GM19239 (cell line): ENCODE data around the gene TMPRSS9.
"Not testable (repeated sequence)": the region's sequence is repeated elsewhere in the genome, so short reads cannot be mapped to it uniquely, and the experiment has no call there.

Source experiments
- DNase-seq: peaks from one replicate; pipeline ENCODE4 v3.0.0; 2011; ENCODE audit warnings: low spot score; ENCODE audit not compliant: insufficient read length
- FAIRE-seq: peaks from 2 replicates; lab custom pipeline; 2011; peaks lifted over from hg19 to GRCh38; lab: Jason Lieb, UNC

Gene TMPRSS9

DNA sequence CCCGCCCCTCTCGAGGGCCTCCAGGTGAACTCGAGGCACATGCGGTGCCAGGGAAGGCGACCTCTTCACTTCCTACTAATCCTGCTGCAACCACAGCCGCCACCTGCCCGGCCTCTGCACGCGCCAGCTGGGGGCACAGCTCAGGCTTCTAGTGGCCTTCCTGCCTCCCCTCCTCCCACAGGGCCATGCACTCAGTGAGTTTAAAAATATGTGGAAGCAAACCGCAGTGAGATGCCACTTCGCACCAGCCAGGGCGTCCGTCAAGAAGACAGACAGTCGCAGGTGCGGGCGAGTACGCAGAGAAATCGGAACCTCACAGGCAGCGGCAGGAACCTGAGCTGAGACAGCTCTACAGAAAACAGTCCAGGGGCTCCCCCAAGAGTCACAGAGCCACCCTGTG lies 86.3 kb downstream of the TMPRSS9 start:
- DNase-seq (peak; percentile 65), FAIRE-seq (peak; percentile 45)

DNA sequence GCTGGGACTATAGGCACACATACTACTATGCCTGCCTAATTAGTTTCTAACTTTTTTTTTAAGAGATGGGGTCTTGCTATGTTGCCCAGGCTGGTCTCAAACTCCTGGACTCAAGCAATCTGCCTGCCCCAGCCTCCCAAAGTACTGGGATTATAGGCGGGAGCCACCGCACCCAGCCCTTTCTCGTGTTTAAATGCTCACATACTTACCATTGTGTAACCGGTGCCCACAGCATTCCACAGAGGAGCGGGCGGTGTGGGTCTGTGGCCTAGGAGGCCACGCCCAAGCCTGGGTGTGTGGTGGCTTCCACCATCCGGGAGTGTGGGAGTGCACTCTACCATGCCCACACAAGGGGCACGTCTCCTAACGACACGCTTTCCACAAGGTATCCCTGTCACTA lies 89.0 kb downstream of the TMPRSS9 start:
- DNase-seq (no peak), FAIRE-seq (no peak)

- FAIRE-seq (no peak), DNase-seq (no peak)
Measured at GRCh38 chr19:2451138-2451537, 91.1 kb downstream of the TMPRSS9 start.

DNA sequence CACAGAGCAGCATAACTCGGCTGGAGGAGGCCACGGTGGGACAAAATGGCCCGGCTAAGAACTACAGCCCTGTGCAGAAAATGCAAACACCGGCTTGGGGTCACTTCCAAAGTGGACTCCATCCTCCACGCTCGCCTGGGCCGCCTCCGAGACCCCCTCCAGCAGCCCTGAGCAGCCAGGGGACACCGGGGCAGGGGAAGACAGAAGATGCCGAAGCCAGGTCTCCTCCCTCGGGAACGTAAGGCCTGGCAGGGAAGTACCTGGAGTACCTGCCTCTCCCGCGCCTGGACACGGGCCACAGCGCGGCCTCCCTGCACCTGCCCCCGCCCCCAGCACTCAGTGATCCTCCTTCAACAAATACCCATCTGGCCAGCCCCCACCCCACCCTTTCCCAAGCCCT lies 91.7 kb downstream of the TMPRSS9 start:
- no peak for FAIRE-seq
- no peak for DNase-seq

DNA sequence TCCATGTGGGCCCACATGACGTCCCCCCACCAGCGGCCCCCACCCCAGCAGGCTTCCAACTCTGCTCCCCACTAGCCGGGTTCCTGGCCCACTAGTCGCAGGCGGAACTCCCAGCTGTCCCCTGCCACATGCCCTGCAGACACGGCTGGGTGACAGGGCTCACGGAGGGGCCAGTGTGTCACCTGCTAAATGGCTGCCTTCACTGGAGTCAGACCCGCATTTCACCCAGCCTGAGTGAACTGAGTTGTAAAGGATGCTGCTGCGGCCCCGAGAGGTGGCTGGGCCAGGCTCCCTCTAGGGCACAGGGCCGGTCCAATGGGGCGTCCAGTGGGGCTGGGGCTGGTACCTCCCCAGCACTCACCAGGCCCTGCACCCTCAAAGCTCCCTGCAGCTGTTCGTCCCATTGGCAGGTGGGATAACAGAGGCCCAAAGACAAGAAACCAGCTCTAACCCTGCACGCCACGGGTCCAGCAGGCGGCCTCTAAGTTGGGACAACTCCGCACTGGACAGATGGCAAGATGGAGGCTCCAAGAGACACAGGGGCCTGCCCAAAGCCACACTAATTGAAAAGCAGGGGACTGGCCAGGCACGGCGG lies 93.5 kb downstream of the TMPRSS9 start:
- FAIRE-seq (no peak), DNase-seq (no peak)

GRCh38 chr19:2454199-2454961 lies 94.3 kb downstream of the TMPRSS9 start:
- DNase-seq (no peak), FAIRE-seq (no peak)

- DNase-seq (no peak), FAIRE-seq (no peak)
Measured at GRCh38 chr19:2454962-2455850, 95.1 kb downstream of the TMPRSS9 start.

DNA sequence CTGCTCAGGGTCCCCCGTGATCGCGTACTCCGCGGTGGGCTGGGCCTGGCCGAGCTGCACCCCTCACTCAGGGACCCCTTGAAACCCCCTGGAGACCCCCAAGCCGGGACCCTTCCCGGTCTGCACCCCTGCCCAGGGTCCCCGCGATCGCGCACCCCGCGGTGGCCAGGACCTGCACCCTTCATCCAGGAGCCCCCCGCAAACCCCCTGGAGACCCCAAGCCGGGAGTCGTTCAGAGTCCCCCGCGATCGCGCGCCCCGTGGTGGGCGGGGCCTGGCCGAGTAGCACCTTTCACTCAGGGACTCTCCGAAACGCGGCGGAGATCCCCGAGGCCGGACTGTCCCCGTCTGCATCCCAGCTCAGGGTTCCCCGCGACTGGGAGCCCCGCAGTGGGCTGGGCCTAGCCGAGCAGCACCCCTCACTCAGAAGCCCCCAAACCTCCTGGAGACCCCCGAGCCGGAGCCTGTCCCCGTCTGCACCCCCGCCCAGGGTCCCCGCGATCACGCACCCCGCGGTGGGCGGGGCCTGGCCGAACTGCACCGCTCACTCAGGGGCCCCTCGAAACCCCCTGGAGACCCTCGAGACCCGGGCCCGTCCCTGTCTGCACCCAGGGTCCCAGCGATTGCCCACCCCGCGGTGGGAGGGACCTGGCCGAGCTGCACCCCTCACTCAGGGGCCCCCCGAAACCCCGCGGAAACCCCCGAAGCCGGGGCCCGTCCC lies 95.9 kb downstream of the TMPRSS9 start:
- peak; percentile 67 for FAIRE-seq
- DNase-seq = peak; percentile 89

DNA sequence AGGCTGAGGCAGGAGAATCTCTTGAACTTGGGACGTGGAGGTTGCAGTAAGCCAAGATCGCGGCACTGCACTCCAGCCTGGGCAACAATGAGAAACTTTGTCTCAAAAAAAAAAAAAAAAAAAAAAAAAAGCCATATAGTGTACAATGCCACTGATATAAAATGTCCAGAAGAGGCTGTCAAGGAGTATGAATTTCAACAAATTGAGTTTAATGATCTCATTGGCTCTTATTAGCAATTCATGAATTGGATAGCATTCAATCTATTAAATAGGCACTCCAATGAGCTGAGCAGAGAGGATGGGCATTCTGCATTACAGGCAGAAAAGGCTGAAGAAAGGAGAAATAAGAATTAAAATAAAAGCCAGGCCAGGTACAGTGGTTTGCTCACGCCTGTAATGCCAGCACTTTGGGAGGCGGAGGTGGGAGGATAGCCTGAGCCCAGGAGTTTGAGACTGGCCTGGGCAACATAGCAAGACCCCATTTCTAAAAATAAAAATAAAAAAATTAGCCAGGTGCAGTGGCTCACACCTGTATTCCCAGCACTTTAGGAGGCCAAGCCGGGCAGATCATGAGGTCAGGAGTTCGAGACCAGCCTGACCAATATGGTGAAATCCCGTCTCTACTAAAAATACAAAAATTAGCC lies 97.5 kb downstream of the TMPRSS9 start:
- DNase-seq (no peak), FAIRE-seq (no peak)

- no peak for FAIRE-seq
- no peak for DNase-seq
Measured at GRCh38 chr19:2458054-2458453, 98.0 kb downstream of the TMPRSS9 start.

DNA sequence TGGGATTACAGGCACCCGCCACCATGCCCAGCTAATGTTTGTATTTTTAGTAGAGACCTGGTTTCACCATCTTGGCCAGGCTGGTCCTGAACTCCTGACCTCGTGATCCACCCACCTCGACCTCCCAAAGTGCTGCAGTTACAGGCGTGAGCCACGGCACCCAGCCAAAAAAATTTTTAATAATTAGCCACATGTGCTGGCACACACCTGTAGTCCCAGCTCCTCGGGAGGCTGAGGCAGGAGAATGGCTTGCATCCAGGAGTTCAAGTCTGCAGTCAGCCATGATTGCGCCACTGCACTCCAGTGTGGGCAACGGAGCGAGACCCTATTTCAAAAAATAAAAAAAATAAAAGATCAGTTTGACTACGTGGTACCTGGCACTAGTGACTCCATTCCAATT lies 98.7 kb downstream of the TMPRSS9 start:
- not testable (repeated sequence) for FAIRE-seq, DNase-seq

DNA sequence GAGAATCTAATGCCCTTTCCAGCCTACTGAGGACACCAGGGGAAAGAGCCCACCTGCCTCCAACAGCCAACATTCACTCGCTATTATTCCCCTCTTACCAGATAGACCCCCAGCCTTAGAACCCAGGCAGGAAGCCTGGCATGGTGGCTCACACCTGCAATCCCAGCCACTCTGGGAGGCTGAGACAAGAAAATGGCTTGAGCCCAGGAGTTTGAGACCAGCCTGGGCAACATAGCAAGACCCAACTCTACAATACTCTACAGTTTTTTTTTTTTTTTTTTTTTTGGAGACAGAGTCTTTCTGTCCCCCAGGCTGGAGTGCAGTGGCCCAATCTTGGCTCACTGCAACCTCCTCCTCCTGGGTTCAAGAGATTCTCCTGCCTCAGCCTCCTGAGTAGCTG lies 100.2 kb downstream of the TMPRSS9 start:
- DNase-seq (no peak), FAIRE-seq (no peak)

GRCh38 chr19:2461751-2462634 lies 101.9 kb downstream of the TMPRSS9 start:
- DNase-seq = peak; percentile 90
- FAIRE-seq = peak; percentile 93

DNA sequence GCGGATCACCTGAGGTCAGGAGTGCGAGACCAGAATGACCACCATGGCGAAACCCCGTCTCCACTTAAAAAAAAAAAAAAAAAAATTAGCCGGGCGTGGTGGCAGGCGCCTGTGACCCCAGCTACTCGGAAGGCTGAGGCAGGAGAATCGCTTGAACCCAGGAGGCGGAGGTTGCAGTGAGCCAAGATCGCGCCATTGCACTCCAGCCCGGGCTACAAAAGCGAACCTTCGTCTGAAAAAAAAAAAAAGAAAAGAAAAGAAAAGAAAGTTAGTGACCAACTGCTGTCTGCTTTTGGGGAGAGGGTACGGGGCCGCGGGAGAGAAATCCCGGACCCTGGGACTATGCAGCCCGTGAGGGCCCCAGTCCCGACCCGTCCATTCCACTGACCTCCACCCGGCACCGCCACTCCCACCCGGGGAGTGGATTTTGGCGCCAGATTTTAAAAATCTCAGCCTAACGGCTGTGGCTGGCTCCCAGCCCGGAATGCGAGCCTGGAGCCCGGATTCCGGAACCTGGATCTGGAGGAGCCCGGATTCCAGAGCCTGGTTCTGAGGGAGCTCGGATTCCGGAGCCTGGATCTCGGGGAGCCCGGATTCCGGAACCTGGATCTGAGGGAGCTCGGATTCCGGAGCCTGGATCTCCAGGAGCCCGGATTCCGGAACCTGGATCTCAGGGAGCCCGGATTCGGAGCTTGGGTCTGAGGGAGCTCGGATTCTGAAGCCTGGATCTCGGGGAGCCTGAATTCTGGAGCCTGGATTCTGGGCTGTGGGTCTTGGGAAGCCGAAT lies 102.8 kb downstream of the TMPRSS9 start:
- no peak for DNase-seq
- FAIRE-seq = no peak

- DNase-seq, FAIRE-seq: not testable (repeated sequence)
Measured at GRCh38 chr19:2463694-2464093, 103.6 kb downstream of the TMPRSS9 start.

DNA sequence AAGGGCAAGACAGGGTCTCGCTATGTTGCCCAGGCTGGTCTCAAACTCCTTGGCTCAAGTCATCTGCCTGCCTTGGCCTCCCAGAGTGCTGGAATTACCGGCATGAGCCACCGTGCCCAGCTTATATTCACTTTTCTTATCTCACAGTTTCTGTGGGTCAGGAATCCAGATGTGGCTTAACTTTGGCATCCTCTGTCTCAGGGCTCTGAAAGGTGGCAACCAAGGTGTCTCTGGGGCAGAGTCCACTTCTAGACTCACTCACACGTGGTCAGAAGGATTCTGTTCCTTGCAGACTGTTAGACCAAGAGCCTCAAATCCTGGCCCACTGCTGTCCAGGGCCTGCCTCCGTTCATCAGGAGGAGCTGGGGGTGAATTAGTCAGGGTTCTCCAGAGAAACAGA lies 104.3 kb downstream of the TMPRSS9 start:
- DNase-seq (no peak), FAIRE-seq (no peak)

- DNase-seq = no peak
- no peak for FAIRE-seq
Measured at GRCh38 chr19:2468596-2468995, 108.5 kb downstream of the TMPRSS9 start.
